ENCODE data around the gene MSX1. TPM values are rescaled to one million over a fixed set of nuclear protein-coding genes. Genes with fewer than 3 reads are reported as not detected.

The MSX1 gene
- polyA plus RNA-seq (2012; ENCODE audit: insufficient read depth, insufficient read length, low read depth) = 4.3 TPM

- TF ChIP-seq, protein P1, sequence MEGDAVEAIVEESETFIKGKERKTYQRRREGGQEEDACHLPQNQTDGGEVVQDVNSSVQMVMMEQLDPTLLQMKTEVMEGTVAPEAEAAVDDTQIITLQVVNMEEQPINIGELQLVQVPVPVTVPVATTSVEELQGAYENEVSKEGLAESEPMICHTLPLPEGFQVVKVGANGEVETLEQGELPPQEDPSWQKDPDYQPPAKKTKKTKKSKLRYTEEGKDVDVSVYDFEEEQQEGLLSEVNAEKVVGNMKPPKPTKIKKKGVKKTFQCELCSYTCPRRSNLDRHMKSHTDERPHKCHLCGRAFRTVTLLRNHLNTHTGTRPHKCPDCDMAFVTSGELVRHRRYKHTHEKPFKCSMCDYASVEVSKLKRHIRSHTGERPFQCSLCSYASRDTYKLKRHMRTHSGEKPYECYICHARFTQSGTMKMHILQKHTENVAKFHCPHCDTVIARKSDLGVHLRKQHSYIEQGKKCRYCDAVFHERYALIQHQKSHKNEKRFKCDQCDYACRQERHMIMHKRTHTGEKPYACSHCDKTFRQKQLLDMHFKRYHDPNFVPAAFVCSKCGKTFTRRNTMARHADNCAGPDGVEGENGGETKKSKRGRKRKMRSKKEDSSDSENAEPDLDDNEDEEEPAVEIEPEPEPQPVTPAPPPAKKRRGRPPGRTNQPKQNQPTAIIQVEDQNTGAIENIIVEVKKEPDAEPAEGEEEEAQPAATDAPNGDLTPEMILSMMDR (IDR thresholded peaks at IDR 0.05; ENCODE audit: low read depth, low read length) = no peak
- Histone ChIP-seq H3K27me3 (peaks cover 96% of the 10 kb centered on the region), H3K4me1 (peaks cover 2% of the 10 kb centered on the region; the same call in 1 of the 2 replicates), H3K4me3 (ENCODE audit: low read depth, low read length) (peak within 1 kb of the TSS; percentile 55), H3K9me3 (no peaks in the 10 kb centered on the region; the same call in 1 of the 2 replicates), H3K36me3 (no peaks in the 10 kb centered on the region)
- DNase-seq = peak; percentile 94
Measured at GRCh38 chr4:4859325-4859798, at the start of gene MSX1. TSS of gene MSX1 (plus strand) at chr4:4859665. CDS start at chr4:4859900, 235 bp downstream.

DNA sequence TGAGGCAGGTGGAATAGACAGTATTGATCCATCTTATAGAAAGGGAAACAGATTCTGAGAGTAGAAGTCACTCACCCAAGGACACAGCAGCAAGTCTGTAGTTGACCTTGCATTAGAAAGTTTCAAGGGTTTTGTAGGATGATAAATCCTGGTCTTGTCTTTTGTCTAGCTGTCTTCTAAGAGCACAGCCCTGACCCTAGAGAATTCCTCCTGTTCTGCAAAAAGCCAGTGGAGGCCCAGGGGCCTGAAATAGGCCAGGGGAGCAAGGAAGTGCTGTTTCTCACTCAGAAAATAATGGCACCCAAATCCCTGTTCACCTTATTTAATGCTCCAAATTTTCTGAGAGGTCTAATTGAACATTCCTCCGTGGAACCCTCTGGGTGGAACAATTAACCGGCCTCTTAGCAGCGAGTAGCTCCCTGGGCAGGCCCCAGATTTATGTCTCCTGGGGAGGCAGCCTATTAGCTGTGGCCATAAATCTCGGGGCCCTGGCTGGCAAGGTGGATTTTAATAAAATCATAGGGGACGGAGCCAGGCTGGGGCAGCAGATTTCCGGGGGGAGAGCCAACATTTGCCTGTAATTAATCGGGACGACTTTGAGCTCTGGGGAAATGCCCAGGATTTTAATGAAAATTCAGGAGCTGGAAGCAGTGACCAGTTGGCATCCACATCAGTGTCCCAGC is 49.2 kb upstream of the MSX1 start:
- H3K4me1 ChIP-seq = no peaks in the 10 kb centered on the region

GRCh38 chr4:4810778-4811177 is 48.7 kb upstream of the MSX1 start:
- Histone ChIP-seq H3K27me3 (no peaks in the 10 kb centered on the region), H3K4me3 (ENCODE audit: low read depth, low read length) (no peak overlapping the region), H3K9me3 (no peaks in the 10 kb centered on the region), H3K36me3 (no peaks in the 10 kb centered on the region), H3K4me1 (no peaks in the 10 kb centered on the region)
- TF ChIP-seq, protein P1 (IDR thresholded peaks at IDR 0.05; ENCODE audit: low read depth, low read length) = no peak
- DNase-seq = no peak

More for the DNA sequence above, 49.2 kb upstream of the MSX1 start:
- TF ChIP-seq, protein P1 (IDR thresholded peaks at IDR 0.05; ENCODE audit: low read depth, low read length) = no peak
- Histone ChIP-seq H3K9me3 (no peaks in the 10 kb centered on the region), H3K36me3 (no peaks in the 10 kb centered on the region), H3K4me3 (ENCODE audit: low read depth, low read length) (no peak overlapping the region), H3K27me3 (no peaks in the 10 kb centered on the region)
- no peak for DNase-seq

- Histone ChIP-seq H3K27me3 (no peaks in the 10 kb centered on the region), H3K9me3 (no peaks in the 10 kb centered on the region), H3K4me3 (ENCODE audit: low read depth, low read length) (no peak overlapping the region), H3K4me1 (no peaks in the 10 kb centered on the region), H3K36me3 (no peaks in the 10 kb centered on the region)
- DNase-seq = no peak
- TF ChIP-seq, protein P1 (IDR thresholded peaks at IDR 0.05; ENCODE audit: low read depth, low read length) = no peak
Measured at GRCh38 chr4:4812145-4812794, 47.2 kb upstream of the MSX1 start.

DNA sequence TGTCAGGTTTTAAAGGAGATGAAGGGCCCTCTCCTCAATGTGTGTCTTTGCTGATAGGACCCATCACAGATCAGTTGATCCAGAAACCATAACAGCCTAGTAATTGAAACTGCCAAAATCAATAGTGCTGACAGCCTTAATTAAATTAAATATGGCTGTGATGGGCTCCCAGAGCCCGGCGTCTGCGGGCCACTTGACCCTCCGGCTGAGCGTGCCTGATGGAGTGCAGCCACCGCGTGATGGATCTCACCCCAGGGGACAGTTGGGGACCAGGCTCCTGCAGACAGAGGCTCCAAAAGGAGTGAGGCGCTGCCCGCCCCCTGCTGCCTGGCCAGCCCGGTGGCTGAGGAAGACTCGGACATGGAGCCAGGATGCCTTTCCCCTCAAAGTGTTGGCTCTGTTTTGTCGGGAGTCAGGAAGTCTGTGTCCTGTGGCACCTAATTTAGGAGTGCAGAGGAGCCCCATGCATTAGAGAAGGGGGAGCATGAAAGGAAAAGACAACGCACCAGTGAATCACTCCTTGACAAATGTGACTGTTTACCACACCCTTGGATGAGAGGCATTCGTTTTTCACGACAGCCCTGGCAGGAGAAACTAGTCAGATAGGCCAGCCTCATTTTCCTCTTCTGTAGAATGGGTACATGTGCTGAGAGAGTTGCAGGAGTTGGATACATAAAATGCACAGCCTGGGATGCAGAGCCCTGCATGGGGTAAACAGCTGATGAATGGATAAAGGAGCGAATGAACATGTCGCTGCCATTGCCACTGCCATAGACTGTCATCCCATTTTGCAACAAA is 40.9 kb upstream of the MSX1 start:
- no peaks in the 10 kb centered on the region for H3K27me3 ChIP-seq
- no peaks in the 10 kb centered on the region for H3K4me1 ChIP-seq
- H3K4me3 ChIP-seq (ENCODE audit: low read depth, low read length) = no peak overlapping the region
- H3K9me3 ChIP-seq = no peaks in the 10 kb centered on the region; the same call in 1 of the 2 replicates
- no peaks in the 10 kb centered on the region for H3K36me3 ChIP-seq
- TF ChIP-seq, protein P1 (IDR thresholded peaks at IDR 0.05; ENCODE audit: low read depth, low read length) = peak; percentile 30
- DNase-seq = peak; percentile 36
